ENCODE measurements around the gene USP9X.
"Not testable (repeated sequence)": the region's sequence is repeated elsewhere in the genome, so short reads cannot be mapped to it uniquely, and the experiment has no call there.

USP9X gene

GRCh38 chrX:41086627-41086932, 1.3 kb downstream of the USP9X start:
- DNase-seq (ENCODE audit: low read depth in 3 of 3): peak in 2 of 3 experiments; percentile 2 to 27

DNA sequence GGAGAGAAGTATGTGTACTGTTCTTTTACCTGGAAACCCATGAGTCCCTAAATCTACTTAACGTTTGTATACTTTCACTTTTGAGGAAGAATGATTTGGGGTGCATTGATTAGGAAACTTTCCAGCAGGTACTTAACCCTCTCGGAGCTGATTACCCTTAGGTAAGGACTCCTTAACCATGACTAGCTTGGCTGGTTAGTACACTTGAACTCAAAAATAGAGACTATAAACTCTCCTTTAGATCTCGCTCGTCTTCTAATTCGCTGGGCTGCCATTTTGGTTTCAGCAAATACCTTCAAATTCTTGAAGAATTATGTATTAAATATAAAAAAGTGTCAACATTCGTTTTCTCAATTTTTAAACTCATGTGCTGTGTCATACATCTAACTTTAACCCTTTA, 2.0 kb downstream of the USP9X start:
- DNase-seq (ENCODE audit: low read depth in 3 of 3): no peak

DNA sequence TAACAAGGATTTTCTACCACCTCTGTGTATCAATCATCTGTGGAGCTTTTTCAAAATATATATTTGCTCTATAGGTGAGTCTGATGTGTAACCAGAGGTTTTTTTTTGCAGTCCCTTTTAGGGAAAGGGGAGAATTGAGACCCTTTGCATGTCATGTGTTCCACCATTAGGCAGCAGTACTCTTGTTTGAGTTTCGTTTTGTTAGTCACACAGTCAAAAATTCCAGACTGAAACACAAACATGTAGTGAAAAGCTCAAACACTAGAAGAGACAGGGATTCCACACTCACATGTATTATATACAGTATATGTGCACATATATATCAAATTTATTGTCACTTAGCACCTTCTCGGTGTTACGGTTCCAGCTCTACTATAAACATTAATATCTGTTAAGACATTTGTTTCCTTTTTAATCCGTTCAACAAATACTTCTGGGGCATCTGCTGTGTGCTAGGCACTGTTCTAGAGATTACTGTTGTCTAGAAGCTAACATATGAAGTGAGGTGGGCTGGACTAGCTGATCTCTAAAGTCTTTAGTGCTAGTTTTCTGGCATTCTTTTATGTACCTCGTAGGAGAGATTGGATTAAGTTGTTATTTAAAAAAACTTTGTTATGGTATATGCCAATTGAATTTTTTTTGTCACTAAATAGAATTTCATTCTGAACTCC, 5.5 kb downstream of the USP9X start:
- DNase-seq (ENCODE audit: low read depth in 3 of 3): no peak

GRCh38 chrX:41092776-41093175, 7.5 kb downstream of the USP9X start:
- no peak for DNase-seq (ENCODE audit: low read depth in 3 of 3)

DNA sequence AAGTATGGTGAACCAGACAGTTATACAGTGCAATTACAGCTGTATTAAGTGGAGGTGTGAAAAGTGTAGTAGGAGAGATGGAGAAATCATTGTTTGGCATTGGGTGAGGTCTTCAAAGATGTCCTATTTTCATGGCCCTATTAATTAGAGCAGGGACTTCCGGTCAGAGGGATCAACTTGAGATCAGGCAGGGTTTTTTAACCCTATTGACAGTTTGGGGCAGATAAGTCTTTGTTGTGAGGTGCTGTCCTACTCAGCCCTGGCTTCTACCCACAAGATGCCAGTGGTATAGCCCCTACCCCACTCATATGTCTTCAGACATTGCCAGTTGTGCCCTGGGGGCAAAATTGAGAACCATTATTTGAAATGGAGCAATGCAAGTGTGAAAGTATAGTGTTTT, 9.9 kb downstream of the USP9X start:
- no peak for DNase-seq (ENCODE audit: low read depth in 3 of 3)

- DNase-seq (ENCODE audit: low read depth in 3 of 3): no peak
Observed at GRCh38 chrX:41095908-41096307, 10.7 kb downstream of the USP9X start.

- no peak for DNase-seq (ENCODE audit: low read depth in 3 of 3)
Observed at GRCh38 chrX:41096339-41096955, 11.2 kb downstream of the USP9X start.

- no peak for DNase-seq (ENCODE audit: low read depth in 3 of 3)
Observed at GRCh38 chrX:41097326-41097725, 12.1 kb downstream of the USP9X start.

DNA sequence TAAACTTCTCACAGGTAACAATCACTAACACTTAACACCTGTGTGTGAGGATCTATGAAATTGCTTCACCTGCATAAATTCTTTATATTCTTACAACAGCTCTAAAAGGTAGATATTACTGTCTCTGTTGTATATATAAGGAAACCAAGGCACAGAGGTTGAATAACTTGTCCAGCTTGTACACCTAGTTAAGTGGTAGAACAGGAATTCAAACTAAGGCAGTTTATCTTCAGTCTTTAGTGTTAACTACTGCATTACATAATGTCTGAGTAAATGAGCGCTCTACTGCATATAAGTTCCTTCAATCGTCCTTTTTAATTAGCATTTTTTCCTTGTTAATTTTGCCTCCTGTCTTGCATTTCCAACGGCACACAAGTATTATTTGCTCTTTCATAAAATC, 15.0 kb downstream of the USP9X start:
- no peak for DNase-seq (ENCODE audit: low read depth in 3 of 3)

GRCh38 chrX:41100819-41101218, 15.6 kb downstream of the USP9X start:
- DNase-seq (ENCODE audit: low read depth in 3 of 3): no peak

DNA sequence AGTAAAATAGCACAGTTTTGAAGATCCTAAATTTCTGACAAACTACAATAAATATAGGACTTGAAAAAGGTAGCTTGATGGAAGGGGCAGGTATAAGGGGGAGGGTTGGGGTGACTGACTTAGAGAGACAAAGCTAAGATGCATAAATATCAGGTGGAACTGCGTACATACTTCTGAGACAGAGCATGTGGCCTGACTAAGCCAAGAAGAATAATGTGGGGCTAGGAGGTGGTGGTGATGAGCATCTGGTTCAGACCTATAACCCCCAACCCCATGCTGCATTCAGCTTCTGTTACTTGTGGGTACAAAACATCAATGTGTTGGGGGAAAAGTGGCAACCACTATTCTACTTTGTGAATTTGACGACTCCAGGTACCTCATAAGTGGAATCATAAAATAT, 19.8 kb downstream of the USP9X start:
- no peak for DNase-seq (ENCODE audit: low read depth in 3 of 3)

DNA sequence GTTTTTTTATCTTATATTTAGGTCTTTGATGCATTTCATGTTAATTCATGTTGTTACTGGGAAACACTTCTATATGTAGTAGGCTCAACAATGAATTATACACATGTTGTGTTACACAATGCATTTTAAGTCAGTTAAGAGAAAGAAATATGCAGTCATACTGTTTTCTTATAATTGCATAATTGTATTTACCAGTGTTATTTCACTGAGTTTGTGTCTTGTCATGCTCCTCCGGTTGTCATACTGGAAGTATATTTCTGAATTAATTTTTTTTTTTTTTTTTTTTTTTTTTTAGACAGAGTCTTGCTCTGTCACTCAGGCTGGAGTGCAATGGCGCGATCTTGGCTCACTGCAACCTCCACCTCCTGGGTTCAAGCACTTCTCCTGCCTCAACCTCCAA, 21.0 kb downstream of the USP9X start:
- DNase-seq (ENCODE audit: low read depth in 3 of 3): not testable (repeated sequence)

GRCh38 chrX:41108007-41108406, 22.8 kb downstream of the USP9X start:
- no peak for DNase-seq (ENCODE audit: low read depth in 3 of 3)

DNA sequence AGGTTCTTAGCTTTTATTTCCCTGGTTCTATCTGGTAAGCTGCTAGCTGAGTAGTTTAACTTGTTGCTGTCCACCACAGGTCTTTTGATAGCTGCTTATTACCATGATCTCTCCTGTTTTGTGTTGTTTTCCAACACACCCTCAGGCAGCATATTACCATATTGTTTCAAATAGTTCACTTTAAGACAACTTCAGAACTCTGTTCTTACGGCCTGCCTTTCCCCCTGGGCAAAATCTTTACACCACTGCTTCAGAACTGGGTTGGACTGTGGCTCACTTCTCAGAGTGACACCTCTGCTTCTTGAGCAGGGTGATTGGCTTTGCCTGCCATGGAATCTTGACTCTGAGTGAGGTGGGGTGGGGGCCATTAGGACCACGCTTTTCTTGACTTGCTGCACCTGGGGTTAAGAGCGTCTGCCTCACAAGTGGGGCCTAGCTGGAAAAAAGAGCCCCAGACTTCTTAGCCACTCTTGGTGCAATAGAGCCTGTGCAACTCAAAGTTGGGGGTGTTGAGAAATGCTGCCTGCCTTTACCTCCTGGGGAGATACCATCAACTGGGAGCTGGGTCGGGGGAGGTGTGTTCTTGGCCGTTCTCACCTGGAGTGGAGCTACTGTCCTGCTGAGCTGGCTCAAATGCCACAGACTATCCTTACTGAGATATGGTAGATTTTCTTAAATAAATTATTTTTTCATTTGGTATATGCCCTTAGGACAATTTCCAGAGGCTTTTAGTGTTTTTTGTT, 23.4 kb downstream of the USP9X start:
- no peak for DNase-seq (ENCODE audit: low read depth in 3 of 3)

- no peak for DNase-seq (ENCODE audit: low read depth in 3 of 3)
Observed at GRCh38 chrX:41110801-41111625, 25.8 kb downstream of the USP9X start.

DNA sequence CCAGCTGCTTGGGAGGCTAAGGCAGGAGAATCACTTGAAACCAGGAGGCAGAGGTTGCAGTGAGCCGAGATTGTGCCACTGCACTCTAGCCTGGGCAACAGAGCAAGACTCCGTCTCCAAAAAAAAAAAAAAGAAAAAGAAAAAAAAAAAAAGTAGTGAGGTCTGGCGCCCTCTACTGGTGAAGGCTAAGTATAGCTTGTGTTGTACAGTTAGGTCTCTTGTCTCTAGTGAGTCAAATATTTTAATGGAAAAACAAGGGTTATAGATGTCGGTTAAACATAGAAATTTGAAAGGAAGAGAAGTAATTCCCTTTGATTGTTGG, 29.8 kb downstream of the USP9X start:
- not testable (repeated sequence) for DNase-seq (ENCODE audit: low read depth in 3 of 3)

DNA sequence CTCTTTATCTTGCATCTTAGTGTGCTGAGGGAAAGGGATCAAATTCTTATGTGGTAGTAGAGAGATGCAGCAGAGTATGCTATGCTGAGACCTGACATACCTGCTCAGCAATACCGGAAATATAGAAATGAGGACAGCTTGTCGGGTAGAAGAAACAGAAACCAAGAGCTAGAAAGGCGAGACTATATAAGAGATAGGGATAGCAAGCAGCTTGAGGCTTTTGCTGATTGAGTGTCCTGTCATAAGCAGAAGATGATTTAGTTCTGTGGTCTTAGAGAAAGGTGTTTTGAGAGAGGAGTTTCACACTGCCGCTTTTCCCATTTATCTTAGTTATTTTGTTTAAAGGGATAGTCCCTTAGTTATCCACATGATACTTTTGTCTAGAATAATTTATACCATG, 31.7 kb downstream of the USP9X start:
- no peak for DNase-seq (ENCODE audit: low read depth in 3 of 3)

- DNase-seq (ENCODE audit: low read depth in 3 of 3): peak in 2 of 3 experiments; percentile 10 to 24
Observed at GRCh38 chrX:41118156-41118555, 32.9 kb downstream of the USP9X start.

GRCh38 chrX:41119803-41120202, 34.6 kb downstream of the USP9X start:
- no peak for DNase-seq (ENCODE audit: low read depth in 3 of 3)

DNA sequence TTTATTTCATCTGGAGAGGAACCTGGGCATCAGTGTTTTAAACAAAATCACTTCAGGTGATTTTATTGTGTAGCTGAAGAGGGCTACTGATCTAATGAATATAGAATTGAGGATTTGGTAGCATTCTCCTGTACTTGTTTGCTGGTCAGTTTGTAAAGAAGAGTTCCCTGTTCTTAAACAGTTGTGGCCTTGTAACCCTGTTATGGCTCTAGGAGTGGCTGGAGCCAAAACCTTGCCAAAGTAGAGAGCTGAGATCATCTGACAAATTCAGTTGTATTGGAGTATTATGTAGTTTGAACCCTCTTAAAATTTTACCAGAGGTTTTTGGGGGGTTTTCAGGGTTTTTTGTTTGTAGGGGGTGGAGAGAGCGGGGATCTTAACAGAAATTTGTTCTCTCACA, 36.5 kb downstream of the USP9X start:
- no peak for DNase-seq (ENCODE audit: low read depth in 3 of 3)

DNA sequence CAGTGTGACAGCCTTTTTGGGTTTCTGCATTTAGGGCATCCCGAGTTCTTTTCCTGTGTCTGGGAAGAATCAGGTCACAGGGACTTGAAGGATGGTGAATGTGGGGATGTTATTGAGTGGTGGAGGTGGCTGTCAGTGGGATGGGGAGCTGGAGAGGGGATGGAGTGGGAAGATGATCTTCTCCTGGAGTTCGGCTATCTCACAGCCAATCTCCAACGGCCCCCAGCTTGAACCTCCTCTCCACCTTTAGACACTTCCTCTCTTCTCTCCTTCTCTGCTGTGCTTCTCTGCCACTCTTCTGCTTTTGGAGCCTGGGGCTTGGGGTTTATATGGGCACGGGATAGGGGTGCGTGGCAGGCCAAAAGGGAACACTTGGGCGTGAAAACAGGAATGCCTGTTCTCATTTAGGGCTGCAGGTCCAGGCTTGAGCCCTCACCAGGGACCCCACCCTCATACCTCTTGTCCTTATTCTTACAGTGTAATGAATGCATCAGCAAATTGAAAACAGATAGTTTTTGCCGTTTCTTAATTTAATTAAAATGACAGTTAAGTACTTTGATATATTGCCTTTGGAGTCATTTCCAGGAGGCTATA, 37.5 kb downstream of the USP9X start:
- DNase-seq (ENCODE audit: low read depth in 3 of 3): no peak
